Effector memory CD8-positive, alpha-beta T cell (primary cell): ENCODE measurements around the gene GPRIN3.
A peak's percentile ranks its signal among the peaks of the same experiment; 100 is the strongest.

Experiments
- ATAC-seq: fragments of 150-1000 bp; cut with Tn5 transposase; replicated peaks from 2 replicates; pipeline ENCODE4 v1.10.0; 2021; ENCODE audit warnings: mild to moderate bottlenecking, moderate library complexity
- DNase-seq, 3 experiments: peaks; one replicate each; pipeline ENCODE4 v3.0.0; 2021
- H3K27ac Mint-ChIP-seq, 2 donors: one replicate each; pipeline ENCODE4 v1.8.0; 2022; ENCODE audit warnings: mild to moderate bottlenecking in 2 of 2, mixed read lengths in 2 of 2, moderate library complexity in 2 of 2
- H3K27me3 Mint-ChIP-seq, 2 donors: one replicate each; pipeline ENCODE4 v1.8.0; 2022; ENCODE audit warnings: mixed read lengths in 2 of 2
- H3K36me3 Mint-ChIP-seq: one replicate; pipeline ENCODE4 v1.8.0; 2022; ENCODE audit warnings: mild to moderate bottlenecking, moderate library complexity, mixed read lengths; ENCODE audit not compliant: insufficient read depth
- H3K4me1 Mint-ChIP-seq, 2 donors: one replicate each; pipeline ENCODE4 v1.8.0; 2022; ENCODE audit warnings: low read depth in 2 of 2, mixed read lengths in 2 of 2
- H3K4me3 Mint-ChIP-seq, 2 donors: one replicate each; pipeline ENCODE4 v1.8.0; 2022; ENCODE audit warnings: mild to moderate bottlenecking in 2 of 2, mixed read lengths in 2 of 2, moderate library complexity in 2 of 2
- H3K9me3 Mint-ChIP-seq, 2 donors: one replicate each; pipeline ENCODE4 v1.8.0; 2022; ENCODE audit warnings: mixed read lengths in 2 of 2

The GPRIN3 gene

DNA sequence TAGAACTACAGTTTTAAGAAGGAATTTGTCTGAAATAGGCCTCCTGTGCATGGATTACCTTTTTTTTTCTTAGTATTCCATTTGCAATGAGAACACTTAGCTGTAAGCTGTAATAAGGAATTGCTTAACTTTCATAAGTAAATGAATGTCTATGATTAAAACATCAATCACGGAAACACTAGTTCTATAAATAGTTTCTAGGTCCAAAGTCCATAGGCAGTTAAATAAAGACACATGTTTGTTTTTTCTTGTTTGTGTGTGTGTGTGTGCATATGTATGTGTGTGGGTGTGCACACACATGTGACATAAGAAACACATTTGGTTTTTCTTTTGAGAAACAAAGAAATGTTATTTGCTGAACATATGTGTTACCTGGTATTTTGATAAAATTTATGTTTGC, 11.2 kb downstream of the GPRIN3 start:
- H3K4me3 Mint-ChIP-seq = peak overlapping the region in 1 of 2 donors; percentile 45
- peak overlapping the region in 1 of 2 donors; percentile 87 for H3K27ac Mint-ChIP-seq
- H3K27me3 Mint-ChIP-seq = no peaks in the 10 kb centered on the region
- H3K4me1 Mint-ChIP-seq = peaks cover 43 to 74% of the 10 kb centered on the region in 2 donors
- DNase-seq = no peak
- peaks cover 46% of the 10 kb centered on the region for H3K36me3 Mint-ChIP-seq
- no peaks in the 10 kb centered on the region for H3K9me3 Mint-ChIP-seq
- no peak for ATAC-seq

DNA sequence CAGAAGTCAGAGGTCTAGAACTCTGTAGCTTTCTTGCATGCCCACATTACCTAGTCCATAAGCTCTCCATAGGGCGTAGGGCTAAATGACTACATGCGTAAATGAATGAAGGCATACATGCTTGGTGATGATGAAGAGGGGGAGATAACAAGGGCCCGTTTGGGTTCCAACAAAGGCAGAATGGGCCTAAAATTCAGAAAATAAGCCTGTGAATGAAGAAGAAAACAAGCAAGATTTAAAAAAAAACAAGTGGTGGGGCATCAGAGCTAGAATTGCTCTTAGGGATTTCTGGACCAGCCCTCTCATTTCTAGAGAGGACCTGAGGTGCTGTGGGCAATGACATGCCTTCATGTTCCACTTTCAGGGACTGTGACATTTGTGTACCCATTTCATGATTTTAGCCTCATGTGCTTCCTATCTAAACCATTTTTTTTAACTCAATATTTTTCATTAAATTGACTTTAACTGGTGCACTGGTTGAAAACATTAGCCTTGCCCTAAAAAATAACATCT, 12.1 kb downstream of the GPRIN3 start:
- H3K36me3 Mint-ChIP-seq = peaks cover 49% of the 10 kb centered on the region
- H3K4me1 Mint-ChIP-seq = peaks cover 47 to 75% of the 10 kb centered on the region in 2 donors
- no peak overlapping the region for H3K27ac Mint-ChIP-seq
- ATAC-seq = no peak
- H3K27me3 Mint-ChIP-seq = no peaks in the 10 kb centered on the region
- H3K4me3 Mint-ChIP-seq = peak overlapping the region; percentile 74 to 76
- no peak for DNase-seq
- H3K9me3 Mint-ChIP-seq = no peaks in the 10 kb centered on the region

DNA sequence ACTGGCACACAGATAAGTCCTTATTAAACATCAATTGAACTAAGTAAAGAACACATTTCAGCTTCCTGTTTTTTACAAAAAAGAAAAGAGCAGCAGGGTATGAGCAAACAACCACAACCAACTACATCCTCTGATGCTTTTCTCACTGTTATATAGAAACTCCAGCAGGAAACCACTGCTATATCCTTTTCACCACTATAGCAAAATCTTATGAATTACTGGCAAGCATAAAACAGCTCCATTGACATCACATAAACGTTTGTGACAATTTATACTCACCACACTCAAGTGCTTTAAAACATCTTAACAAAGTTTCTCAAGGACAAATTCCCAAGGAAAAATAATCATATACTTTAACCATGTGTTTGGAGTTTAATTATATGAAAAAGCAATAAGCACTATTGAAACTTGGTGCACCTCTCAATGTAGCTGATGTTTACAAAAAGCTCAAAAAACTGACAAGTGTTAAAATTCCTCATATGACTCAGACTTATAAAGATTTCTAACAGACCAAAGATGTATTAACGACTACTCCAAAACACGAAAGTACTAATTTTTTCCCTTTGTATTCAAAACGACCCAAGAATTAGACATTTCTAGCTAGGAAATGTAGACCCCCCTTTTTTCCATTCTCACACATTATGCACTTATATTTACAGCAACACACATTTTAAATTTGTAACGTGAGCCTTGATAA, 12.9 kb downstream of the GPRIN3 start:
- H3K9me3 Mint-ChIP-seq = no peaks in the 10 kb centered on the region
- peak overlapping the region; percentile 74 to 76 for H3K4me3 Mint-ChIP-seq
- H3K27me3 Mint-ChIP-seq = no peaks in the 10 kb centered on the region
- H3K4me1 Mint-ChIP-seq = peaks cover 54 to 77% of the 10 kb centered on the region in 2 donors
- ATAC-seq (peak; percentile 72), DNase-seq (no peak)
- peaks cover 56% of the 10 kb centered on the region for H3K36me3 Mint-ChIP-seq
- no peak overlapping the region for H3K27ac Mint-ChIP-seq

DNA sequence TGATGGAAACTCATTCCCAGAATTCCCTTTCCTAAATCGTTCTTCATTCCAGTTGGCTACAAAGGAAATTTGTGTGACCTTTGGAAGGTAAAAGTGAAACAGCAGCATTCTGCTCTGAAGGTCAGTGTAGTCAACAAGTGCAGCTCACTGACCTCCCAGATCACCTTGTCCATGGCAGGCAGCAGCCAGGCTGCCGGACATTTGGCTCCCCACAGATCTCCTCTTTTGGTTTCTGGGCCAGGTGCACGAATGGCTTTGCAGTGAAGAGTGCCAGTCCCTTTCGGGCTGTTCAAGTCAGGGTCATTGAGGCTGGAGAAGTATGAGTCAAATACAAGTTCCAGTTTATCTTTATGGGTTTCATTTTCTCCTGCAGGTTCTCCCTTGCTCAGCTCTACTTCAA, 14.3 kb downstream of the GPRIN3 start:
- H3K27me3 Mint-ChIP-seq = no peaks in the 10 kb centered on the region
- peaks cover 64 to 85% of the 10 kb centered on the region in 2 donors for H3K4me1 Mint-ChIP-seq
- peak overlapping the region; percentile 74 to 76 for H3K4me3 Mint-ChIP-seq
- DNase-seq (no peak), ATAC-seq (no peak)
- H3K27ac Mint-ChIP-seq = no peak overlapping the region
- H3K36me3 Mint-ChIP-seq = peaks cover 55% of the 10 kb centered on the region
- H3K9me3 Mint-ChIP-seq = no peaks in the 10 kb centered on the region

DNA sequence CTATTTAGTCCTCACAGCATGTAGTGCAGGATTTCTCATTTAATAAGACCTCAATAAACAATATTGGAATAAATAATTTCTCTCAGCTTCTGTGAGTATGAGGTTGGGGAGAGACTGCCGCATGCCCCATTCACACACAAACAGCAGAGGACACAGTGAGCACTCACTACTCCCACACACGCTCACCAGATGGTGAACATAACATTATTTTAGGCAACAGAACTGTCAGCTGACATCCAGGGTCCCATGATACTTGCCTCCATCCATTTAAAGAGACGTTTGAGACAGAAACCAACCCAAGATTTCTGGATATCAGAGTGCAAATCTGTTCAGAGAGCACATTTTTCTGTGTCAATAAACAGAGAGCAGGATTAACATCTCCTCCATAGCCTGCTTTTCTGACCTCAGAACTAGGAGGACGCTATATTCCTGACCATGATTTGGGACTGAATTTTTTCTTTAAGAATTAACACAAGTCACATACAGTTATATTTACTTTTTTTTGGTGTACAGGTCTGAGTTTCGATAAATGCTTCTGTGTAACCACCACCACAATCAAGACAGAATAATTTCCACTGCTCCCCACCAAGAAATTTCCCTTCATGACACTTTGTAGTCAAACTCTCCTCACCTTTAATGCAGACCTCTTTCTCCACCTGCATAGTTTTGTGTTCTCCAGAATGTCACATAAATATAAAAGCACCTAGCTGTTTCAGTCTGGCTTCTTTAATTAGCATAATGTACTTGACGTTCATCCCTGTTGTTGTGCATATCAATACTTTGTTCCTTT, 16.7 kb downstream of the GPRIN3 start:
- ATAC-seq (peak; percentile 22), DNase-seq (no peak)
- H3K9me3 Mint-ChIP-seq = no peaks in the 10 kb centered on the region
- H3K4me1 Mint-ChIP-seq = peaks cover 67 to 88% of the 10 kb centered on the region in 2 donors
- H3K4me3 Mint-ChIP-seq = peak overlapping the region; percentile 69 to 76
- H3K27me3 Mint-ChIP-seq = no peaks in the 10 kb centered on the region
- peaks cover 50% of the 10 kb centered on the region for H3K36me3 Mint-ChIP-seq
- H3K27ac Mint-ChIP-seq = no peak overlapping the region

DNA sequence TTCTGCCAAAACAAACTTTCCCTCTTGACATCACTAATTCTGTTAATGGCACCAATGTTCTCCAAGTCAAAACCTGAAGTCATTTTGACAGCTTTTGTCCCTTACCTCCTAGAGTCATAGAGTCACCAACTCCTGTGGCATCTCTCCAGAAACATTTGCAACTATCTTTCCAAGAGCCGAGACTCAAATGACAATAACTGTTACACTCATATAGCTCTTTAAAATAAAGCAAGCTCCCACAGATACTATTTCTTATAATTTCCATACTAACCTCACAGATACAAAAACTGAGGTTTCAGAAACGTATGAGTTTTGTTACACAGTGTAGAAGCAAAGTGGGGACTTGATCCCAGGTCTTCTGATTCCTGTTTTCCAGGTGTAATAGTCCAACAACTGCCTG, 18.3 kb downstream of the GPRIN3 start:
- Mint-ChIP-seq H3K4me3 (peak overlapping the region; percentile 69 to 76), H3K27ac (no peak overlapping the region), H3K4me1 (peaks cover 71 to 90% of the 10 kb centered on the region in 2 donors)

DNA sequence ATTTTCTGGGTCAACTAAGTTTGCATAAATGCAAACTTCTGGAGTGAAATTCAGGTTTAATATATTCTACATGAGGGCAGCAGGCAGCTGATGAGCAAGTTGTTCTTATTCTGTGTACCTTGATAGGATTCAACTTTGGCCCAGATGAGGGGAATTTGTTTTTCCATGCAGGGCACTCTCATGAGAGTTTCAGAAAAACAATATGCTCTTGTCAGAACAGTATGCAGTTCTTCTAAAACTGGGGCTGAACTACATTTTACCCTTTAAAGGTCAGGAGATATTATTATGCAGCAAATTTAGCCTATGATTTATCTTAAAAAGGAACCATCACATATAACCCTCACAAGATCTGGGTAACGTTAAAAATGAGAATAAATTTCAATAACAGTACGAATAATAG, 19.2 kb downstream of the GPRIN3 start:
- Mint-ChIP-seq H3K4me3 (peak overlapping the region; percentile 69 to 76), H3K36me3 (peaks cover 51% of the 10 kb centered on the region), H3K27me3 (no peaks in the 10 kb centered on the region), H3K27ac (no peak overlapping the region), H3K4me1 (peaks cover 74 to 88% of the 10 kb centered on the region in 2 donors), H3K9me3 (no peaks in the 10 kb centered on the region)
- ATAC-seq (no peak), DNase-seq (no peak)

More for the DNA sequence above, 18.3 kb downstream of the GPRIN3 start:
- Mint-ChIP-seq H3K36me3 (peaks cover 49% of the 10 kb centered on the region), H3K27me3 (no peaks in the 10 kb centered on the region), H3K9me3 (no peaks in the 10 kb centered on the region)
- DNase-seq (no peak), ATAC-seq (no peak)

DNA sequence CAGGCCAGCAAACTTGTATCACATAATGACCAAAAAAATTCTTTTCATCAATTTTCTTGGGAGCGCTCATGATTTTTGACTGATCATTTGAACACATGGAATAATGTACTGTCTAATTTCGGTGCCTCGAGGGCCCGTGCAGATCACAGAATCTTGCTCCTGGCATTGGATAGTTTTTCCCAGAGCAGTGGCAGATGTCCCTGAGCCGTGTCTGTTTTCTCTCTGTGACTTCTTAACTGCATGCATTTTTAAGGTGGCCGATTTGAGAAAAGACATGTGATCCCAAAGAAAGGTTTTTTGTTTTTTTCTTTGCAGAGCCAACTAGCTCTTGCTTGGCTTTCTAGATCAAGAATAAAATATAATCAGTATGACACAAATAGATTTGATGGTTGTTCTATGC, 19.7 kb downstream of the GPRIN3 start:
- DNase-seq = no peak
- Mint-ChIP-seq H3K36me3 (peaks cover 49% of the 10 kb centered on the region), H3K9me3 (no peaks in the 10 kb centered on the region), H3K4me1 (peaks cover 76 to 89% of the 10 kb centered on the region in 2 donors), H3K27me3 (no peaks in the 10 kb centered on the region), H3K27ac (no peak overlapping the region), H3K4me3 (peak overlapping the region; percentile 69 to 76)
- ATAC-seq = no peak

DNA sequence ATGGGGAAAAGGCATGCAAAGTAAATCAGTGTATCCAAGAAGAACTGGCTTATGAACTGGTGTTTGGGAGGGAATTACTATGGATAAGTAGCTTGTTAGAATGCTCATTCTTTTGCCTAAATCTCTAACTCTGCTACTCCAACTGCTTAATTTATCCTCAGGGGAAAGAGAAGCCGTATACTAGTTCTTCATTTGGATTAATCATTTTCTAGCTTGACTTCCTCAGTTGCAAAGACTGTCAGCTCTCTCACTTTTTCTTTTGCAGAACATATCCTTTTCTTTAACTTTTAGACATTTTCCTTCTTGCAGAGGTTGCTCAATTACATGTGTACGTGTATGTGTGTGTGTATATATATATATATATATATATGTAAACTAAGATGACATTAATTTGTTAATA, 21.9 kb downstream of the GPRIN3 start:
- DNase-seq (no peak), ATAC-seq (no peak)
- Mint-ChIP-seq H3K4me3 (peak overlapping the region; percentile 61 to 66), H3K27me3 (no peaks in the 10 kb centered on the region), H3K9me3 (no peaks in the 10 kb centered on the region), H3K36me3 (peaks cover 34% of the 10 kb centered on the region), H3K27ac (no peak overlapping the region), H3K4me1 (peaks cover 73 to 85% of the 10 kb centered on the region in 2 donors)

DNA sequence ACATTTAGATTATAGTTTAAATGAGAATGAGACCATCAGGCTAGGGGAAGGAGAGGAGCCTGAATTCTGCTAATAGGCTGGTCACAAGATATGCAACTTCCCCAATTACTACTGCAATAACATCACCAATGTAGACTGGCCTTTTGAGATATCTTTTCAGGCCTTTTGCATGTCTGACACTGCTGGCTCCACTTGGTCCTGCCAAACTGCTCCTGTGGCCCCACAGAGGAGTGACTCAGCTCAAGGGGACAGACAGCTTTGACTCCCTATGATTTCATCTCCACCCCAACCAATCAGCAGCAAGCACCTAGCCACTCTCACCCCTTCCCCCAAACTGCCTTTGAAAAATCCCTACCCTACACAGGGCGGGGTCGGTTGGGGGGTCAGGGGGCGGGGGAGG, 22.8 kb downstream of the GPRIN3 start:
- ATAC-seq (no peak), DNase-seq (no peak)
- H3K4me3 Mint-ChIP-seq = peak overlapping the region; percentile 66 to 76
- peaks cover 28% of the 10 kb centered on the region for H3K36me3 Mint-ChIP-seq
- H3K9me3 Mint-ChIP-seq = no peaks in the 10 kb centered on the region
- no peak overlapping the region for H3K27ac Mint-ChIP-seq
- peaks cover 64 to 76% of the 10 kb centered on the region in 2 donors for H3K4me1 Mint-ChIP-seq
- no peaks in the 10 kb centered on the region for H3K27me3 Mint-ChIP-seq

DNA sequence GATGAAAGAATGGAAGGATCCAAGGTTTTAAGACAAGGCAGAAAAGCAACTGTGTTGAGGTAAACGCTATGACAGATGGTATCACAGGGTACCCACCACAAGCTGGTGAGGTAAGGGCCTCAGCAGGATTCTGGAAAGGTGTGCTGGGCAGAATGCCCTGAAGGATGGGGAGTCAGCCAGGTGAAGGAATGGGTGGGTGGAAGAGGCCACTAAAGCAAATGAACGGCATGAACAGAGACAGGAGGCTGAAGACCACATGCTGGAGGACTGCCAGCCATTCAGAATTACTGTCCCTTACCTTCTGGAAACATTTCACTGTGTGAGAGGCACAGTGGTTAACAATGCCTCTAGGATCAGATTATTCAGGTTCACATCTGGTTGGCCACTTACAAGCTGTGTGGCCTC, 23.6 kb downstream of the GPRIN3 start:
- Mint-ChIP-seq H3K27me3 (no peaks in the 10 kb centered on the region), H3K4me3 (peak overlapping the region; percentile 66 to 76), H3K36me3 (peaks cover 23% of the 10 kb centered on the region), H3K9me3 (no peaks in the 10 kb centered on the region), H3K27ac (no peak overlapping the region), H3K4me1 (peaks cover 56 to 67% of the 10 kb centered on the region in 2 donors)
- ATAC-seq (peak; percentile 35), DNase-seq (no peak)

DNA sequence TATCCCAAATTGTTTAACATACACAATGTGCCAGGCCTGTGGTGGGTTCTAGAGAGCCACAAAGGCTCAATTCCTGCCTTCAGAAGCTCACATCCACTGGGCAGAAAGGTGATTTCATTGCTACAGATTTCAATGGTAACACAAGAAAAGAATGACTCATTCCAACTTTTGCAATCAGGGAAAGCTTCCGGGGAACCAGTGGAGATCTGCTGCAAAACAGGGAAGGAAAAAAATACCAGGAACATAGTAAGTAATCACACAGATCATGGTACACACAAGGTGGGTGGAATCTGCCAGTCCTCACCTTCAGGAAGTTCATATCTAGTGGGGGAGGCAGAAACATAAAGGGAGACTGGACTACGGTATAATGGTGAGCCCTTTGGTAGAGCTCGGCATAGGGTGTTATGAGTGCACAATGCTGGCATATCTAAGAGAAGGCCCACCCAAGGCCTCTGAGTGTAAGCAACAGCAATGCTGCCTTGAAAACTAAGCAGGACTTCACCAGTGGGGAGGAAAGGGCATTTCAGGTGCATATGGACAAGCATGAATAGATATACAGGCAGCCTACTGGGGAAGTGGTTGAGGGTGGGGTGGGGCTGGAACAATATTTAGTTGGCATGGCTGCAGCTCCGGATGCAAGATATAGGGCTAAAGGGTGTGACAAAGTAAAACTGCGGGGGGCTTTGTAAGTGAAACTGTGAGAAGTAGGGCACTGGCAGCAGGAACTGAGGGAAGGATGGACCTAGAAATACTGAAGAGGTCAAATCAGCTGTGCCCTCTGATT, 24.2 kb downstream of the GPRIN3 start:
- ATAC-seq (peak; percentile 89), DNase-seq (peak; percentile 73 to 77 (median 74))
- Mint-ChIP-seq H3K9me3 (no peaks in the 10 kb centered on the region), H3K27me3 (no peaks in the 10 kb centered on the region), H3K4me1 (peaks cover 54 to 66% of the 10 kb centered on the region in 2 donors), H3K4me3 (peak overlapping the region; percentile 66 to 76), H3K36me3 (peaks cover 27% of the 10 kb centered on the region), H3K27ac (no peak overlapping the region)

DNA sequence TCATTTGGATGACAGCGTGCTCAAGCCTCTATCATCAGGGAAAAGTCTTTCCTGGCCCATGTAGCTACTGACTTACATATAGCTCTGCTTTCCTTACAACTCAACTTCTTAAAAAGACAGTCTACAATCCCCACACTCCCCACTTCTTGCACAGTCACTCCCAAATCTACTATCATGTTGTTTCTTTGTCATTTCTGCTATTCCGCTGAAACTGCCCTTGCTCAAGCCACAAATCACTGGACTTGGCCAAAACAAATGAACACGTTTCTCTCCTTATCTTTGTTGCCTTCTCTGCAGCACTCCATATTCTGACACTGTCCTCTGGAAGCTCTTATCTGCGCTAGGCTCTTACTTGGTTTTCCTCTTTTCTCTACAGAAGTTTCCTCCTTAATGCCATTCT, 28.2 kb downstream of the GPRIN3 start:
- Mint-ChIP-seq H3K36me3 (peaks cover 26% of the 10 kb centered on the region), H3K27me3 (no peaks in the 10 kb centered on the region), H3K4me1 (peaks cover 50 to 59% of the 10 kb centered on the region in 2 donors)

More for the DNA sequence above, 28.2 kb downstream of the GPRIN3 start:
- ATAC-seq (no peak), DNase-seq (no peak)
- H3K9me3 Mint-ChIP-seq = peaks cover 0 to 2% of the 10 kb centered on the region in 2 donors
- no peak overlapping the region for H3K4me3 Mint-ChIP-seq
- no peak overlapping the region for H3K27ac Mint-ChIP-seq
